HUES6 (cell line): ENCODE data around the gene PRTN3.

Experiments
- H3K27ac ChIP-seq: 2 replicates; pipeline ENCODE4 v1.7.0; 2013; ENCODE audit warnings: low read depth, mild to moderate bottlenecking, low read length, inconsistent platforms
- H3K27me3 ChIP-seq: 2 replicates; pipeline ENCODE4 v1.6.1; 2013; ENCODE audit warnings: low read length; ENCODE audit not compliant: control insufficient read depth, insufficient read depth
- H3K36me3 ChIP-seq: 2 replicates; pipeline ENCODE4 v1.6.1; 2013; ENCODE audit warnings: low read length; ENCODE audit not compliant: control insufficient read depth, insufficient read depth
- H3K4me1 ChIP-seq: 2 replicates; pipeline ENCODE4 v1.6.1; 2013; ENCODE audit warnings: low read length; ENCODE audit not compliant: control insufficient read depth, insufficient read depth
- H3K4me3 ChIP-seq: 2 replicates; pipeline ENCODE4 v1.5.1; 2013; ENCODE audit warnings: low read depth, low read length
- H3K9ac ChIP-seq: one replicate; pipeline ENCODE4 v1.6.1; 2013; ENCODE audit warnings: mild to moderate bottlenecking, low read length
- H3K9me3 ChIP-seq: 2 replicates; pipeline ENCODE4 v1.6.1; 2013; ENCODE audit warnings: low read depth, low read length; ENCODE audit not compliant: control insufficient read depth, insufficient read depth

The PRTN3 gene

GRCh38 chr19:879711-880438, 39.1 kb downstream of the PRTN3 start:
- Histone ChIP-seq H3K9me3 (no peaks in the 10 kb centered on the region), H3K9ac (no peak overlapping the region), H3K4me3 (no peak overlapping the region), H3K27ac (no peak overlapping the region), H3K4me1 (no peaks in the 10 kb centered on the region), H3K36me3 (peaks cover 63% of the 10 kb centered on the region), H3K27me3 (no peaks in the 10 kb centered on the region)

- Histone ChIP-seq H3K27me3 (no peaks in the 10 kb centered on the region), H3K36me3 (peaks cover 68% of the 10 kb centered on the region)
Observed at GRCh38 chr19:881385-882071, 40.7 kb downstream of the PRTN3 start.

GRCh38 chr19:882871-883497, 42.2 kb downstream of the PRTN3 start:
- no peak overlapping the region for H3K9ac ChIP-seq
- H3K4me3 ChIP-seq, result no peak overlapping the region
- H3K27me3 ChIP-seq, result no peaks in the 10 kb centered on the region
- no peak overlapping the region for H3K27ac ChIP-seq
- H3K4me1 ChIP-seq, result no peaks in the 10 kb centered on the region
- H3K36me3 ChIP-seq, result peaks cover 72% of the 10 kb centered on the region
- H3K9me3 ChIP-seq, result no peaks in the 10 kb centered on the region

More at GRCh38 chr19:881385-882071, 40.7 kb downstream of the PRTN3 start:
- no peaks in the 10 kb centered on the region for H3K4me1 ChIP-seq
- no peak overlapping the region for H3K9ac ChIP-seq
- no peak overlapping the region for H3K4me3 ChIP-seq
- no peaks in the 10 kb centered on the region for H3K9me3 ChIP-seq
- no peak overlapping the region for H3K27ac ChIP-seq

GRCh38 chr19:883661-884211, 42.9 kb downstream of the PRTN3 start:
- H3K4me1 ChIP-seq, result no peaks in the 10 kb centered on the region
- H3K9me3 ChIP-seq, result no peaks in the 10 kb centered on the region
- H3K36me3 ChIP-seq, result peaks cover 76% of the 10 kb centered on the region
- H3K27ac ChIP-seq, result no peak overlapping the region
- H3K27me3 ChIP-seq, result no peaks in the 10 kb centered on the region
- no peak overlapping the region for H3K9ac ChIP-seq
- H3K4me3 ChIP-seq, result no peak overlapping the region

GRCh38 chr19:884420-885211, 43.8 kb downstream of the PRTN3 start:
- H3K27ac ChIP-seq, result no peak overlapping the region
- no peaks in the 10 kb centered on the region for H3K27me3 ChIP-seq
- H3K4me3 ChIP-seq, result no peak overlapping the region
- peaks cover 78% of the 10 kb centered on the region for H3K36me3 ChIP-seq
- no peaks in the 10 kb centered on the region for H3K9me3 ChIP-seq
- no peak overlapping the region for H3K9ac ChIP-seq
- no peaks in the 10 kb centered on the region for H3K4me1 ChIP-seq

GRCh38 chr19:885536-886224, 44.9 kb downstream of the PRTN3 start:
- Histone ChIP-seq H3K36me3 (peaks cover 85% of the 10 kb centered on the region), H3K4me3 (no peak overlapping the region), H3K9ac (no peak overlapping the region), H3K4me1 (no peaks in the 10 kb centered on the region), H3K9me3 (no peaks in the 10 kb centered on the region), H3K27ac (no peak overlapping the region), H3K27me3 (no peaks in the 10 kb centered on the region)

- Histone ChIP-seq H3K9ac (no peak overlapping the region), H3K9me3 (no peaks in the 10 kb centered on the region), H3K27me3 (no peaks in the 10 kb centered on the region), H3K27ac (no peak overlapping the region), H3K4me1 (no peaks in the 10 kb centered on the region), H3K36me3 (peaks cover 76% of the 10 kb centered on the region), H3K4me3 (no peak overlapping the region)
Observed at GRCh38 chr19:887072-887471, 46.3 kb downstream of the PRTN3 start.

GRCh38 chr19:887599-887998, 46.8 kb downstream of the PRTN3 start:
- Histone ChIP-seq H3K4me1 (no peaks in the 10 kb centered on the region), H3K9ac (no peak overlapping the region), H3K36me3 (peaks cover 71% of the 10 kb centered on the region), H3K9me3 (no peaks in the 10 kb centered on the region), H3K27ac (no peak overlapping the region), H3K27me3 (no peaks in the 10 kb centered on the region), H3K4me3 (no peak overlapping the region)

- Histone ChIP-seq H3K27ac (no peak overlapping the region), H3K27me3 (no peaks in the 10 kb centered on the region), H3K4me3 (no peak overlapping the region)
Observed at GRCh38 chr19:888581-889385, 48.0 kb downstream of the PRTN3 start.

More at GRCh38 chr19:888581-889385, 48.0 kb downstream of the PRTN3 start:
- Histone ChIP-seq H3K9ac (no peak overlapping the region), H3K36me3 (peaks cover 61% of the 10 kb centered on the region), H3K4me1 (no peaks in the 10 kb centered on the region), H3K9me3 (no peaks in the 10 kb centered on the region)
